PC-9 (cell line): Measurements from ENCODE around the gene CHST11.

Experiments used
- CTCF ChIP-seq: fragments of 200-600 bp; sonication (generic); conservative IDR thresholded peaks from 2 replicates; pipeline ENCODE4 v1.6.1; 2017; ENCODE audit warnings: mixed run types, antibody characterized with exemption, mild to moderate bottlenecking, moderate library complexity
- EZH2 ChIP-seq: fragments of 200-600 bp; sonication (generic); IDR thresholded peaks from 2 replicates; pipeline ENCODE4 v1.8.0; 2017; ENCODE audit warnings: antibody characterized with exemption, low read depth

- no peak for TF ChIP-seq EZH2
- no peak for TF ChIP-seq CTCF
Measured at GRCh38 chr12:104746467-104747088, 289.8 kb downstream of the CHST11 start.
